ENCODE measurements around the gene SLC38A2.
"Not testable (repeated sequence)": the region's sequence is repeated elsewhere in the genome, so short reads cannot be mapped to it uniquely, and the experiment has no call there.

SLC38A2 gene

GRCh38 chr12:46372544-46373300, at the start of gene SLC38A2:
TSS of gene SLC38A2 (minus strand) at chr12:46372773. CDS start at chr12:46371293, 1,480 bp downstream.
- DNase-seq, result peak; percentile 66

GRCh38 chr12:46419675-46420074, 47.1 kb upstream of the SLC38A2 start:
- DNase-seq, result no peak

- DNase-seq, result no peak
Observed at GRCh38 chr12:46415552-46415951, 43.0 kb upstream of the SLC38A2 start.

GRCh38 chr12:46414591-46415268, 42.2 kb upstream of the SLC38A2 start:
- DNase-seq, result no peak

GRCh38 chr12:46413368-46413767, 40.8 kb upstream of the SLC38A2 start:
- DNase-seq, result no peak

GRCh38 chr12:46412857-46413256, 40.3 kb upstream of the SLC38A2 start:
- DNase-seq, result no peak

GRCh38 chr12:46410495-46410894, 37.9 kb upstream of the SLC38A2 start:
- no peak for DNase-seq

- no peak for DNase-seq
Observed at GRCh38 chr12:46409974-46410373, 37.4 kb upstream of the SLC38A2 start.

GRCh38 chr12:46409342-46409741, 36.8 kb upstream of the SLC38A2 start:
- DNase-seq, result no peak

GRCh38 chr12:46408441-46408840, 35.9 kb upstream of the SLC38A2 start:
- no peak for DNase-seq

GRCh38 chr12:46407361-46407760, 34.8 kb upstream of the SLC38A2 start:
- DNase-seq, result no peak

- no peak for DNase-seq
Observed at GRCh38 chr12:46406352-46407027, 33.9 kb upstream of the SLC38A2 start.

- no peak for DNase-seq
Observed at GRCh38 chr12:46404733-46405132, 32.2 kb upstream of the SLC38A2 start.

- DNase-seq, result no peak
Observed at GRCh38 chr12:46404225-46404631, 31.7 kb upstream of the SLC38A2 start.

GRCh38 chr12:46403719-46404070, 31.1 kb upstream of the SLC38A2 start:
- no peak for DNase-seq

GRCh38 chr12:46402941-46403718, 30.6 kb upstream of the SLC38A2 start:
- DNase-seq, result no peak

- no peak for DNase-seq
Observed at GRCh38 chr12:46402451-46402850, 29.9 kb upstream of the SLC38A2 start.

GRCh38 chr12:46401662-46402061, 29.1 kb upstream of the SLC38A2 start:
- no peak for DNase-seq

- no peak for DNase-seq
Observed at GRCh38 chr12:46400406-46400805, 27.8 kb upstream of the SLC38A2 start.

- DNase-seq, result not testable (repeated sequence)
Observed at GRCh38 chr12:46399461-46400248, 27.1 kb upstream of the SLC38A2 start.

- DNase-seq, result no peak
Observed at GRCh38 chr12:46396826-46397225, 24.3 kb upstream of the SLC38A2 start.

GRCh38 chr12:46395388-46395787, 22.8 kb upstream of the SLC38A2 start:
- peak; percentile 21 for DNase-seq

All from DMS 273 treated with DMSO at 0.1 percent for 48 hours (cell line).